ENCODE data around the gene COQ10B.
A peak's percentile ranks its signal among the peaks of the same experiment; 100 is the strongest.
"Not testable (repeated sequence)": the region's sequence is repeated elsewhere in the genome, so short reads cannot be mapped to it uniquely, and the experiment has no call there.

The COQ10B gene

GRCh38 chr2:197450465-197450864 is 2.9 kb upstream of the COQ10B start:
- DNase-seq (ENCODE audit: insufficient read length, low spot score) = no peak
- FAIRE-seq = no peak

GRCh38 chr2:197450935-197451358 is 2.4 kb upstream of the COQ10B start:
- not testable (repeated sequence) for DNase-seq (ENCODE audit: insufficient read length, low spot score); FAIRE-seq

- DNase-seq (ENCODE audit: insufficient read length, low spot score) (no peak), FAIRE-seq (no peak)
These were observed 614 bp upstream of the COQ10B start for GRCh38 chr2:197452754-197453122.

GRCh38 chr2:197453914-197454398 is 604 bp downstream of the COQ10B start:
- FAIRE-seq (no peak), DNase-seq (ENCODE audit: insufficient read length, low spot score) (peak; percentile 74)

GRCh38 chr2:197454923-197455322 is 1.6 kb downstream of the COQ10B start:
- DNase-seq (ENCODE audit: insufficient read length, low spot score) (no peak), FAIRE-seq (no peak)

- FAIRE-seq (no peak), DNase-seq (ENCODE audit: insufficient read length, low spot score) (no peak)
These were observed 2.1 kb downstream of the COQ10B start for GRCh38 chr2:197455428-197455827.

GRCh38 chr2:197460649-197461048 is 7.3 kb downstream of the COQ10B start:
- DNase-seq (ENCODE audit: insufficient read length, low spot score) (no peak), FAIRE-seq (no peak)

- no peak for DNase-seq (ENCODE audit: insufficient read length, low spot score)
- no peak for FAIRE-seq
These were observed 7.7 kb downstream of the COQ10B start for GRCh38 chr2:197461057-197461456.

- DNase-seq (ENCODE audit: insufficient read length, low spot score) = no peak
- no peak for FAIRE-seq
These were observed 10.8 kb downstream of the COQ10B start for GRCh38 chr2:197464175-197464574.

GRCh38 chr2:197472166-197472565 is 18.8 kb downstream of the COQ10B start:
- FAIRE-seq = no peak

GRCh38 chr2:197477797-197478196 is 24.4 kb downstream of the COQ10B start:
- DNase-seq (ENCODE audit: insufficient read length, low spot score) (no peak), FAIRE-seq (no peak)

More at GRCh38 chr2:197472166-197472565, 18.8 kb downstream of the COQ10B start:
- no peak for DNase-seq (ENCODE audit: insufficient read length, low spot score)

GRCh38 chr2:197480165-197481036 is 27.0 kb downstream of the COQ10B start:
- no peak for FAIRE-seq

GRCh38 chr2:197484248-197484647 is 30.9 kb downstream of the COQ10B start:
- FAIRE-seq; DNase-seq (ENCODE audit: insufficient read length, low spot score): not testable (repeated sequence)

More at GRCh38 chr2:197480165-197481036, 27.0 kb downstream of the COQ10B start:
- no peak for DNase-seq (ENCODE audit: insufficient read length, low spot score)

GRCh38 chr2:197486175-197486574 is 32.8 kb downstream of the COQ10B start:
- no peak for DNase-seq (ENCODE audit: insufficient read length, low spot score)
- no peak for FAIRE-seq

GRCh38 chr2:197487385-197487784 is 34.0 kb downstream of the COQ10B start:
- DNase-seq (ENCODE audit: insufficient read length, low spot score) (no peak), FAIRE-seq (no peak)

GRCh38 chr2:197495433-197496134 is 42.2 kb downstream of the COQ10B start:
- DNase-seq (ENCODE audit: insufficient read length, low spot score) (no peak), FAIRE-seq (no peak)

GRCh38 chr2:197496695-197497094 is 43.3 kb downstream of the COQ10B start:
- no peak for FAIRE-seq
- no peak for DNase-seq (ENCODE audit: insufficient read length, low spot score)

GRCh38 chr2:197497326-197497725 is 44.0 kb downstream of the COQ10B start:
- FAIRE-seq = no peak
- DNase-seq (ENCODE audit: insufficient read length, low spot score) = no peak

GRCh38 chr2:197498235-197498936 is 45.0 kb downstream of the COQ10B start:
- DNase-seq (ENCODE audit: insufficient read length, low spot score) (no peak), FAIRE-seq (no peak)

GRCh38 chr2:197498937-197499593 is 45.7 kb downstream of the COQ10B start:
- FAIRE-seq = no peak
- DNase-seq (ENCODE audit: insufficient read length, low spot score) = peak; percentile 20
